GM19238 (cell line): ENCODE measurements around the gene NDUFB10.
A peak's percentile ranks its signal among the peaks of the same experiment; 100 is the strongest.

ENCODE experiments used
- DNase-seq: peaks from one replicate; pipeline ENCODE4 v3.0.0; 2011; ENCODE audit warnings: low spot score; ENCODE audit not compliant: insufficient read length

NDUFB10 gene

DNA sequence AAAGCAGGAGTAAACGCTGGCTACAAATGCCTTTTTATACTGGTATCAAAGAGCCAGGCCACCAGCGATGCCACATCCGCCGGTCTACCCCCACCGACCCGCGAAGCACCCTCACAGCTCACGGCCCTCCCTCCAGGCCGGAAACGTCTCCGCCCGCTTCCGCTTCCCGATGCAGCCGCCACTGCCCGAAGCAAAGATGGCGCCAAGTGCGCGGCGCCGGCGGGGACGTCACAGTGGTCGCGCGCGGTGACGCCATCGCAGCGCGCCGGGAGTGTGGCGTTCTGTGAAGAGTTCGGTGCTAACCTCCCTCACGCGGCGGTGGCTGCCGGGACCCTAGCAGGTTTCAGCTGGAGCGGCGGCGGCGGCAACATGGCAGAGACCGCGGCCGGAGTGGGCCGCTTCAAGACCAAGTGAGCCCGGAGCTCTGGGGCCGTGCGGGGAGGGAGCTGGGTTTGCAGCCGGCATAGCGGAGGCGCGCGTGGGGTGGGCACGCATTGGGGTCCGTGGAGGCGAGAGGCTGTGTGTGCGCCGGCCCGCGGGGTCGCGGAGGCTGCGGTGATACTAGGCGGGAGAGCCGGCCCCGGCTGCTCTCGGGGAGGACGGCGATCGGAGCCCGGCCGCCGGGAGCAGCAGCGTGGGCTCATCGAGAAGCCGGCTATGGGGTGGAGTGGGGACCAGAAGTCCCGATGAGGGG is 12.6 kb downstream of the NDUFB10 start, which contains the start of gene TBL3:
Gene TBL3 (plus strand): TSS at position 258 of the 694 bp plus-strand sequence. CDS start 112 bp downstream, at position 370.
- peak; percentile 100 for DNase-seq

DNA sequence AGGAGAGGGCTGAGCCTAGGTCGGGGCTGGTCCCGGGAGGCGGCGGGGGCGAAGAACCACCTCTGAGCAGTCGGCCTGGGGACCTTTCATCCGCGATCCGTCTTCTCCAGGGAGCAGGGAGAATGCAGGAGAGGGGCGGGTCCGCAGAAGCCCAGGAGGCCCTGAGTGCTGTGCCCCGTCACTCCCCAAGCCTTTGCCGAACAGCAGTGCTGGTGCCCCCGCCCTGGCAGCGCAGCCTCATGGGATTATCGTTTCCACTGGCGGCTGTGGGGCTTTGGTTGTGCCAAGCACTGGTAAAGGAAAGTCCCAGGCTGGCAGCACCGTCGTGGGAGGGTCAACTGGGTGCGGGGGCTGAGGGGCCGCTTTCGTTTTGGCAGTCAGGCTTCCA is 13.1 kb downstream of the NDUFB10 start:
- no peak for DNase-seq

DNA sequence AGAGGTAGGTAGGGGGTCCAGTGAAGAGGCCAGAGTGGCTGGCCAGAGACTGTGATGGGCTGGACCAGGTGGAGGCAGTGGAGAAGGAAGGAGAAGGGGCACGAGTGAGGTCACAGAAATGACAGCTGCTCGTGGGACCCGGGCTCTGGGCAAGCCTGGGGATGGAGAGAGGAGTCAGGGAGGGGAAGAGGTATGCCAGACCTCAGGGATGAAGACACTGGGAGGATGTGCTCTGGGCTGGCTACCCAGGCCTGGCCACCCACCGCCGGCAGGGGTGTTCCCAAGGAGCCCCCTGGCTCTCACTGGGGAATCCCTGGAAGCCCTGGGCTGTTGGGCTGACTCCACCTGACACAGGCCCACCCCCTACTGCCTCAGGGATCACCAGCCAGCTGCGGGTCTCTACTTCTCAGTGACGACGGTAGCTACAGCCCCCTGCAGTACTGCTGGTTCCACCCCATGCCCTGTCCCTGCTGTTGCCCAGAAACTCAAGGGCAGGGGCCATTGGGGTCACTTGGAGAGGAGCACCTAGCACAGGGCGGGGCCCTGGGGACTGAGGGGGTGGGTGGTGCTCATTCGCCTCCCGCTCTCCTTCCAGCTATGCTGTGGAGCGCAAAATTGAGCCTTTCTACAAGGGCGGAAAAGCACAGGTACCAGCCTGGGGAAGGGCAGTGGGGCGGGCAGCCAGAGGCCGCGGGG is 14.3 kb downstream of the NDUFB10 start:
- DNase-seq = no peak

DNA sequence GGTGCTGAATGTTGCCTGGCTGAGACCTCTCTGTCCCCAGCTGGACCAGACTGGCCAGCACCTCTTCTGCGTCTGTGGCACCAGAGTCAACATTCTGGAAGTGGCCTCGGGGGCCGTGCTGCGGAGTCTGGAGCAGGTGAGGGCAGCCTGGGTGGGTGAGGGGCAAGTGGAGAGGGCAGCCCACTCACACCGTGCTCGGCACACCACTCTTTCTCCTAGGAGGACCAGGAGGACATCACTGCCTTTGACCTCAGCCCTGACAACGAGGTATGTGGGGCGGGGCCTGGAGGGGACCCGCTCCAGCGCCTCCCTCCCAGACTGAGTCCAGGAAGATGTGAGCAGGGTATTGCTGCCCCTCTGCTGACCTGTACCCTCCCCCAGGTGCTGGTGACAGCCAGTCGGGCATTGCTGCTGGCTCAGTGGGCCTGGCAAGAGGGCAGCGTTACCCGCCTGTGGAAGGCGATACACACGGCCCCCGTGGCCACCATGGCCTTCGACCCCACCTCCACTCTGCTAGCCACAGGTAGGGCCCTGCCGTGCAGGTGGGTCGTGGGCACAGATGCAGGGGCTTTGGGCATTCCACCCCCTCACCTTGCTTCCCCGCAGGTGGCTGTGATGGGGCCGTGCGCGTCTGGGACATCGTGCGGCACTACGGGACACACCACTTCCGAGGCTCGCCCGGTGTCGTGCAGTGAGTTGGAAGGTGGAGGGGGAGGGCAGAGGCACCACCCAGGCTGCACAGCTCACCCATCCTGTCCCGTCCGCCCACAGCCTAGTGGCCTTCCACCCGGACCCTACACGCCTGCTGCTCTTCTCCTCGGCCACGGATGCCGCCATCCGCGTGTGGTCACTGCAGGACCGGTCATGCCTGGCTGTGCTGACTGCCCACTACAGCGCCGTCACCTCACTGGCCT is 15.1 kb downstream of the NDUFB10 start:
- no peak for DNase-seq

DNA sequence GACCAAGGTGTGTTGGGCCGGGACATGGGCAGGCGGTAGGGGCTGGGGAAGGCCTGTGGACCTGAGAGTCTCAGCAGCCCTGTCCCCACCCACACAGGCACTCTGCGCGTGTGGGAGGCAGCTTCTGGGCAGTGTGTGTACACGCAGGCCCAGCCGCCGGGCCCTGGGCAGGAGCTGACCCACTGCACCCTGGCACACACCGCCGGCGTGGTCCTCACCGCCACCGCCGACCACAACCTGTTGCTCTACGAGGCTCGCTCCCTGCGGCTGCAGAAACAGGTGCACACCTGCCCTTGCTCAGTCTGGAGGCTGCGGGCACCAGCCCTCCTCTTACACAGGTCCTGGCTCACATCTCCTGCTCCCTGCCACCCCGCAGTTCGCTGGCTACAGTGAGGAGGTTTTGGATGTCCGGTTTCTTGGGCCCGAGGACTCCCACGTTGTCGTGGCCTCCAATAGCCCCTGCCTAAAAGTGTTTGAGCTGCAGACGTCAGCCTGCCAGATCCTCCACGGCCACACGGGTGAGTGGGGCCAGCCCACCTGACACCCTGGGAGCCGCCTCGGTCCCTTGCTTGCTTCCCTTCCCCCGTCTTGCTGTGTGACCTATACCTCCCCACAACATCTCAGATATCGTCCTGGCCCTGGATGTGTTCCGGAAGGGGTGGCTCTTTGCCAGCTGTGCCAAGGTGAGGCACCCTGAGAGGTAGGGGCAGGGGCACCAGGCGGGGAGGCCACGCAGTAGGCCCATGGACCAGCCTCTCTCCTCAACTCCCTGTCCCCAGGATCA is 16.3 kb downstream of the NDUFB10 start:
- DNase-seq = no peak

DNA sequence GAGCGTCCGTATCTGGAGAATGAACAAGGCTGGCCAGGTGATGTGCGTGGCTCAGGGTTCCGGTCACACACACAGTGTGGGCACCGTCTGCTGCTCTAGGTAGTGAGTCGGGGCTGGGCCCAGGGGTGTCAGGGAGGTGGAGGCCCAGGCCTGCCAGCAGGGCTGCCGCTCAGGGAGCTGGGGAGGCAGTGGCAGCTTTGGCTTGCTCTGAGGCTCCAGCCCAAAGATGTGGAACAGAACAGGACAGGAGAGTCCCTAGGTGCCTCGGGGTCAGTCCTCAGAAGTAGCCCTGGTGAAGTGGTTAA is 16.8 kb downstream of the NDUFB10 start:
- no peak for DNase-seq

DNA sequence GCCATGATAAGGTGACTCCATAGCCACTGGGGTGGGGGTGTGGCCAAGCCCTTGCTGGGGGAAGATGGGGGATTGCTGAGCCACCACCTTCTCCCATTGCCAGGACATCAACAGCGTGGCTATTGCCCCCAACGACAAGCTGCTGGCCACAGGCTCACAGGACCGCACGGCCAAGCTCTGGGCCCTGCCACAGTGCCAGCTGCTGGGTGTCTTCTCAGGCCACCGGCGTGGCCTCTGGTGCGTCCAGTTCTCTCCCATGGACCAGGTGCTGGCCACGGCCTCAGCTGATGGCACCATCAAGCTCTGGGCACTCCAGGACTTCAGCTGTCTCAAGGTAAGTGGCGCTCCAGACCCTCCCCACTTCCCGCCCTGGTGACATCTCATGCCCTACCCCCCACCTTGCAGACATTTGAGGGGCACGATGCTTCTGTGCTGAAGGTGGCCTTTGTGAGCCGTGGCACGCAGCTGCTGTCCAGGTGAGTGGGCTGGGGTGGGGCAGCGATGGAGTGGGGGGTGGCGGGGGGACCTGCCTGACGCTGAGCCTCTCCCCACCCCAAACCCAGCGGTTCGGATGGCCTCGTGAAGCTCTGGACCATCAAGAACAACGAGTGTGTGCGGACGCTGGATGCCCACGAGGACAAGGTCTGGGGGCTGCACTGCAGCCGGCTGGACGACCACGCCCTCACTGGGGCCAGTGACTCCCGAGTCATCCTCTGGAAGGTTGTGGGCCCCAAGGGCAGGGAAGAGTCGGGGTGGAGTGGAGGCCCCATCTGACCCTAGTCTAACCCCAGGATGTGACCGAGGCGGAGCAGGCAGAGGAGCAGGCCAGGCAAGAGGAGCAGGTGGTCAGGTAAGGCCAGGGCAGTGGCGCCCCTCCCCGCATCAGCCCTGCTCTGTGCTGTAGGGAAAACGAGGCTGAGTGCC is 17.9 kb downstream of the NDUFB10 start:
- no peak for DNase-seq

DNA sequence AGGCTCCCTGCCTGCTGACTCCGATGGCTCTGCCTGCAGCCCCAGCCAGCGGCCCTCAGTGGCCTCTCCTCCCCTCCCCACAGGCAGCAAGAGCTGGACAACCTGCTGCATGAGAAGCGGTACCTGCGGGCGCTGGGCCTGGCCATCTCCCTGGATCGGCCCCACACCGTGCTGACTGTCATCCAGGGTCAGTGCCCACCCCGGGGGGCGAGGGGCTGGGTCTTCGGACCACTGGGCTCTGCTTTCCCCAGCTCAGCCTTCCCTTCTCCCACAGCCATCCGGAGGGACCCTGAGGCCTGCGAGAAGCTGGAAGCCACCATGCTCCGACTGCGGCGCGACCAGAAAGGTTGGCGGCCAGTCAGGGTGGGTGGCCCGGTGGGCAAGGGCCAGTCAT is 18.5 kb downstream of the NDUFB10 start:
- DNase-seq = no peak

DNA sequence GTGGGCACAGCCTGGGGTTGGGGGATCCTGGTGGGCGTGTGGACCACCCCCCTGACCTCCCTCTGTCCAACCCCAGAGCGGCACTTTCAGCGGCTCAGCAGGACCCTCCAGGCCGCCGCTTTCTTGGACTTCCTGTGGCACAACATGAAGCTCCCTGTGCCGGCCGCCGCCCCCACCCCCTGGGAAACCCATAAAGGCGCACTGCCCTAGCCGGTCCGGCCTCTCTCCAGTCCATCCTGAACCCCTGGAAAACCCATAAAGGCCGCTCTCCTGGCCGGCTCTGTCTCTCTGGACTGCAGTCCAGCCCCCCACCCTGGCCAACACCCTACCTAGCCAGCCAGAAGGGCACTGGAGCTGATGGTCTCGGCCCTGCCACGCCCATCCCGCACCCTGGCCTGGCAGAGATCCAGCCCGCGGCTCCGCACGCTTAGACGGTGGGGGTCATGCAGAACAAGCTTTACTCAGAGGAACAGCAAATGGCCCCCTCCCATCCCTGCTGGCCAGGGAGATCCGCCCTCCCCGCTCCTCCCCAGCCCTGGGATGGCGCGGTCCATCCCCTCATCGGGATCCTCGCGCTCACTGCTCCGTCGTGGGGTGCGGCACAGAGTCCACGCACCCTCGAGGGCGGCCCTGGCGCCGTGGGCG is 19.3 kb downstream of the NDUFB10 start:
- DNase-seq = no peak

DNA sequence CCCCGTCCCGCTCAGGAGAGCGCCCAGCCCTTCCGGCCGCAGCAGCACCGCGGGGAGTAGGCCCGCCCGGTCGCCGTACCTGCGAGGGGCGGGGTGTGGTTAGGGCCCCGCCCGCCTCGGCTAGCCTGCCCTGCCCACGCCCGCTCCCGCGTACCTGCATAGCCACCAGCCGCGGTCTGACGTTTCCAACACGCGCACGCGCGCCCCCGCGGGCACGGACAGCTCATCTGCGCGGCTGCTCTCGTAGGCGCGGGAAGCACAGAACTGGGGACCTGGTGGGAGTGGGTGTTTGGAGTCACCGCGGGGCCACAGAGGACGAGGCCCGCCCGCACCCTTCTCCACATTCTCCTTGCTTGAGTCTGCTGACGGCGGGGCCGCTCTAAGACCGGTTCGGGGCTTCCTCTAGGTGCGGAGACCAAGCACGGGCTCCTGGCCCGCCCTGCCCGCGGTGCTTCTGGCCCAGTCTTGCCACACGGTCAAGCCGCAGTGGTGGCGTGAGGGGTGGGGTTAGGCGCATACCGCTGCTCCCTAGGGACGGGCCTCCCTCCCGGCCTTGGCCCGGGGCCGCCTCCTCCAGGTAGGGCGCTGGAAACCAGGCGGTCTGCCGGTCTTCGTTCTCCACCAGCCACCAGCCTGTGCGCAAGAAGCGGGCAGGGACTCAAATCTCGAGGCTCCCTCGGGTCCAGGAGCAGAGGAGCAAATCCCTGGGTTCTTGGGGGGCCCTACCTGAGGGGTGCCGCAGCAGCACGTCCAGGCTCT is 20.1 kb downstream of the NDUFB10 start:
- DNase-seq = no peak

DNA sequence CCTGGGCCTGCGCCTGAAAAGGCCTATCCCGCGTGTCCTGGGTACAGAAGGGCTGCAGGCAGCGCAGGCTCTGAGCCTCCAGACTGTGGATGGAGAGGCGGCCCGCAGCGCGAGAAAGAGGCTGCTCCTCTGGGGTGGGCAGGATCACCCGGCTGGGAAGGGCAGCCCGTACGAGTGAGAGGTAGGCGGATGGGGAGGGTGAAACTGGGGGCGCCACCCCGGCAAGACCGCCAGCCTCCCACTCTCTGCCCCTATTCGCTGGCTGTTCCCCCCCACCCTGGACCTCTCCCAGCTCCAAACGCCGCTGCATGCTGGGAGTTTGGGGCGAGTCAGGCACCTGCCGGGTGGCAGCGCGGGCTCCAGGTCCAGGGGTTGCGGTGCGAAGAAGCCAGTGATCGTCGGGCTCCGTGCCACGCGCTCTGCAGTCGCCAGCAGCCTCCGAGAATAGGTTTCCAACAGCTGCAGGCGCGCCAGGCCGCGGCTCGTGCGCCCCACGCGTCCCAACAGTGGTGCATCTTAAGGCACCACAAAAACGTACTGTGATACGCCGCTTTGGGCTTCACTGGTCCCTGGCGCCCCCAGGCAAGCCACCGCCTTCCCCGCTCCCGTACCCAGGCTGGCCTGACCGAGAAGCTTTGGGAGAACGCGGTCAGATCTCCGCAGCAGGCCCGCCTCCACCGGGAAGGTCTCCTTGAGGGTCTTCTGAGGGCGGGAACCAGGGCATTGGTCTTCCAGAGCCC is 20.9 kb downstream of the NDUFB10 start:
- no peak for DNase-seq

DNA sequence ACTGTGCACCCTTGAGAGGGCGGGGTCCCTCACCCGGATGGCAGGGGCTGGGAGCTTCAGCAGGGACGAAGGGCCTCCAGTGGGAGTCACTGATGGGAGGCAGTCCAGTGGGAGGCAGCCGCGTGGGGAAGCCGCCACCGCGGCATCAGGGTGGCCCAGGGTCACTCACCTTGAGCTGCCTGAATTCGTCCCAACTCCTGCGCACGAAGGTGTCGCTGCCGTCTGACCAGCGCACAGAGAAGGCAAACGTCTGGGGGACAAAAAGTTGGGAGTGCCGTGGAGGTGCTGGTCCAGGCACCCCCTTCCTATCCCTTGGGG is 21.4 kb downstream of the NDUFB10 start:
- no peak for DNase-seq

DNA sequence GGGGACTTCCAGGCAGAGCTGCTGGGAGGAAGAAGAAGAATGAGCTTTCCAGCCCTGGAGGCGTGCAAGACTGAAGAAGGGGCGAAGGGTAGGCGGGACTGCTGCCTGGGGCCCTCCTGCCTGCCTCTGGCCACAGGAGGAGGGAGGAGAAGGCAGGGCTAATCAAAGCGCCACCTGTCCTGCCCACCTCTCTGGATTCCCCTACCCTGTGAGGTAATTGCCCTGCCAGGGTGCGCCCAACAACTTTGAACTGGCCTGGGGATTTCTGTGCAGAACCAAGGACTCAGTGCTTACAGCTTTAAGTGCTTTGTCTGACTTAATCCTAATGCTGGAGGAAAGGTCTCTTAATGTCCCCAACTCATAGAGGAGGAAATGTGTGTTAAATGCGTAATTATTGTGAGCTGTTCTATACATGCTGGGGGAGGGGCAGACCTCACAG is 22.1 kb downstream of the NDUFB10 start, which contains the start of gene NOXO1:
Gene NOXO1 (minus strand): TSS at position 72 of the 439 bp plus-strand sequence. CDS start 290 bp downstream, outside the sequence.
- DNase-seq = no peak

DNA sequence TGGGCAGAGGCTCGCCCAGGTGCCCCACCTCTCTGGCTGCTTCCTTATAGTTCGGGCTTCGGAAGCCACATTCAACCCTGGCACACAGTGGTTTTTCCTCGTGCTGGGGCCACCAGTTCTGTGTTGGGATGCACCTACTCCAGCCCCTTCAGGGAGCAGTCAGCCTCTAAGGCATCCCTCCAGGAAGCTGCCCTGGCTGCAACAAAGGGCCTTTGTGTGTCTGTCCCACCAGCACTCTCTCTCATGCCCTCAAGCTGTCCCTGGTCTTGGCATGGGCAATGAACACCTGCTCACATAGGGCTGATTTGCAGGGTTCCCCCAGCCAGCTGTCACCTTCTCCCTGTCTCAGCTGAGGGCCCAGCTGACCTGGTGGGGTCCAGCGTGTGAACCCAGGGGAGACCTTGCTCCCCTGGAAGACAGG is 22.7 kb downstream of the NDUFB10 start:
- no peak for DNase-seq

DNA sequence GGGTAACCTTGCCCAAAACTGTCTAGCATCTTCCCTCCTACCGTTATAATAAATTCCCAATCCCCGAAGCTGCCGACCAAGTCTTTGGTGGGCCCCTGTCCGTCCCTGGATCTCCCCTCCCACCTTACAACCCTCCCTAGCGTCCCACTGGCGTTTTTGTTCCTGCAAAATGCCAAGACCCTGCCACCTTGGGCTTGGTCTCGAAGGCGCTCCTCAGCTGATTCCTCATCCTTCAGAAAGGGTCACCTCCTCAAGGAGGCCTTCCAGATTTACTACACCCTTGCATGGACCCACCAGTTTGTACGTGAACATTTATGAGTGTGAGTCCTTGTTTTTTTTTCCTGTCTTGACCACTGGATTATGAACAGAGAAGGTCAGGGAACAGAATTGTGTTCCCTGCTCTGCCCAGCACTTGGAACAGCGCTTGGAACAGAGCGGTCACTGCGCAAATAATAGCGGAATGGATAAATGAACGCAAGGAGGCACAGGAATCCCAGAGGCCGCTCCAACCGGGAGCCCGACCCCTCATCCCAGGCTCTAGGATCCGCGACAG is 23.7 kb downstream of the NDUFB10 start:
- no peak for DNase-seq

DNA sequence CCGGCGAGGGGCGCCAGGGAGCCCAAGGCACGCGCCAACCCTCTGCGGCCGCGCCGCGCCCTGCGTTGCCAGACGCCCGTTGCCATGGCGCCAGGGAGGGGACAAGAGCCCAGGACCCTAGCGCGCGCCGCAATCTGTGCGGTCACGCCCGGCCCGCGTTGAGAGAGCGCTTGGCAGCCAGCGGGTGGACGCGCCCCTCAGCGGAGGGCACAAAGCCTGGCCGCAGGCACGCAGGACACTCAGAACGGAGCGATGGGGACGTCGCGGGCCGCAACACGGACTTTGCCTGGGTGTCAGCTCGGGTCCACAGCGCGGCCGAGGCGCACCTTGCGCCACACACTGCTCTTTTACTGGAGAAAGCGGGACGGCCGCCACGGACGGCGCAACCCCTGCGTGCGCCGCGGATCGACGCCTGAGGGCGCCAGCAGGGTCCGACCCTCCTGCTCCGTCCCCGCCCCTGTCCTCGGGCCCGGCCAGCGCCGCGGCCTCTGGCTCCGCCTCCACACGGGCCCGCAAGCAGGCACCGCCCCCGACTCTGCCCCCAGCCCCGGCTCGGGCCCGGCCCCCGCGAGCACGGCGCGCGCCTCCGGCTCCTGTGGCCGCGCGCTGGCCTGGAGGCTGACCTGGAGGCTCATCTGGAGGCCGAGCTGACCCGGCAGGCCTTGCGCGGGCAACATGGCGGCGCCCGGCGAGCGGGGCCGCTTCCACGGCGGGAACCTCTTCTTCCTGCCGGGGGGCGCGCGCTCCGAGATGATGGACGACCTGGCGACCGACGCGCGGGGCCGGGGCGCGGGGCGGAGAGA is 24.4 kb downstream of the NDUFB10 start, which contains the start of gene GFER:
Gene GFER (plus strand): TSS at position 650 of the 803 bp plus-strand sequence. CDS start 26 bp downstream, at position 676.
- DNase-seq = peak; percentile 98
